HG02870 (cell line): Measurements from ENCODE around the gene GUCA1C.

Source experiments
- ATAC-seq: cut with Tn5 transposase; IDR thresholded peaks from one replicate; pipeline ENCODE4 v1.9.1; 2021; ENCODE audit warnings: mild to moderate bottlenecking, moderate library complexity; ENCODE audit not compliant: unreplicated experiment

The GUCA1C gene

GRCh38 chr3:108909799-108910198 lies 43.9 kb downstream of the GUCA1C start:
- ATAC-seq, result no peak

GRCh38 chr3:108907194-108907593 lies 46.5 kb downstream of the GUCA1C start:
- no peak for ATAC-seq

GRCh38 chr3:108899530-108899929 lies 54.1 kb downstream of the GUCA1C start:
- ATAC-seq, result no peak

- ATAC-seq, result no peak
These were observed 55.8 kb downstream of the GUCA1C start for GRCh38 chr3:108897883-108898282.

GRCh38 chr3:108894981-108895380 lies 58.7 kb downstream of the GUCA1C start:
- no peak for ATAC-seq

- ATAC-seq, result no peak
These were observed 61.8 kb downstream of the GUCA1C start for GRCh38 chr3:108891833-108892232.

GRCh38 chr3:108887777-108888176 lies 65.9 kb downstream of the GUCA1C start:
- no peak for ATAC-seq

GRCh38 chr3:108887121-108887520 lies 66.6 kb downstream of the GUCA1C start:
- no peak for ATAC-seq

- no peak for ATAC-seq
These were observed 70.3 kb downstream of the GUCA1C start for GRCh38 chr3:108883373-108883772.

GRCh38 chr3:108882762-108883161 lies 70.9 kb downstream of the GUCA1C start:
- no peak for ATAC-seq

- no peak for ATAC-seq
These were observed 73.8 kb downstream of the GUCA1C start for GRCh38 chr3:108879915-108880314.

GRCh38 chr3:108877901-108878300 lies 75.8 kb downstream of the GUCA1C start:
- no peak for ATAC-seq

GRCh38 chr3:108863799-108864135 lies 89.9 kb downstream of the GUCA1C start:
- no peak for ATAC-seq

GRCh38 chr3:108862865-108863798 lies 90.5 kb downstream of the GUCA1C start:
- peak; percentile 70 for ATAC-seq

- no peak for ATAC-seq
These were observed 92.3 kb downstream of the GUCA1C start for GRCh38 chr3:108861401-108861800.
